ENCODE data around the gene BCL7C. TPM values are rescaled to one million over a fixed set of nuclear protein-coding genes. Genes with fewer than 3 reads are reported as not detected.

The BCL7C gene
- total and polyA plus RNA-seq, 2 of the 8 experiments (the other 6 are each of a cell fraction or from before 2014, with no cell fraction given) = 8.6 to 17.2 TPM

- TF ChIP-seq CHD7 (IDR thresholded peaks at IDR 0.05; ENCODE audit: insufficient replicate concordance, low read length) = no peak
- no peak for TF ChIP-seq BRCA1 (IDR thresholded peaks at IDR 0.05; ENCODE audit: low read depth, low read length)
Measured at GRCh38 chr16:30893417-30893743, 497 bp downstream of the BCL7C start (continued).
